SU-DHL-6 (cell line): ENCODE results near the gene NAA80.

ENCODE experiments used
- H2AFZ ChIP-seq: fragments of 200-600 bp; sonication (generic); 2 replicates; pipeline ENCODE4 v1.6.1; 2014; ENCODE audit warnings: low read depth, mild to moderate bottlenecking, moderate library complexity, mixed read lengths, antibody characterized with exemption, low read length; ENCODE audit not compliant: severe bottlenecking
- H3F3A ChIP-seq: fragments of 200-600 bp; shearing (Covaris generic); 2 replicates; pipeline ENCODE4 v1.6.0; 2016; ENCODE audit warnings: antibody characterized with exemption, mild to moderate bottlenecking; ENCODE audit not compliant: insufficient read depth
- H3K27ac ChIP-seq: fragments of 200-600 bp; sonication (generic); 2 replicates; pipeline ENCODE4 v1.5.1; 2016; ENCODE audit warnings: low read depth, mild to moderate bottlenecking, low read length, moderate library complexity, mixed read lengths
- H3K27me3 ChIP-seq: fragments of 200-600 bp; sonication (generic), shearing (Covaris generic); 2 replicates; pipeline ENCODE4 v1.6.0; 2014; ENCODE audit warnings: mild to moderate bottlenecking, low read length
- H3K36me3 ChIP-seq: fragments of 200-600 bp; sonication (generic); 2 replicates; pipeline ENCODE4 v1.6.1; 2014; ENCODE audit warnings: mild to moderate bottlenecking, low read length, mixed read lengths
- H3K4me2 ChIP-seq: fragments of 300-600, 200-600 bp; shearing (Covaris generic), sonication (generic); 2 replicates; pipeline ENCODE4 v1.6.0; 2014; ENCODE audit warnings: low read length, low read depth, mild to moderate bottlenecking; ENCODE audit not compliant: poor library complexity, severe bottlenecking
- H3K4me3 ChIP-seq: fragments of 200-600 bp; sonication (generic); 2 replicates; pipeline ENCODE4 v1.5.1; 2014; ENCODE audit warnings: antibody characterized with exemption, low read length, mild to moderate bottlenecking, mixed read lengths; ENCODE audit not compliant: insufficient read depth, poor library complexity, severe bottlenecking
- H3K79me2 ChIP-seq: fragments of 200-600 bp; sonication (generic); 2 replicates; pipeline ENCODE4 v1.6.1; 2014; ENCODE audit warnings: mild to moderate bottlenecking, low read length, moderate library complexity; ENCODE audit not compliant: insufficient read depth
- H3K9ac ChIP-seq: fragments of 200-600 bp; sonication (generic); 2 replicates; pipeline ENCODE4 v1.7.0; 2014; ENCODE audit warnings: mild to moderate bottlenecking, low read length
- H3K9me2 ChIP-seq: fragments of 200-600 bp; sonication (generic); replicated peaks from 2 replicates; pipeline ENCODE4 v1.6.1; 2014; ENCODE audit warnings: low read length; ENCODE audit not compliant: insufficient read depth
- H3K9me3 ChIP-seq: fragments of 200-600 bp; sonication (generic); 2 replicates; pipeline ENCODE4 v1.6.1; 2014; ENCODE audit warnings: low read length, mixed read lengths; ENCODE audit not compliant: insufficient read depth
- H4K20me1 ChIP-seq: fragments of 200-600 bp; sonication (generic); 2 replicates; pipeline ENCODE4 v1.6.1; 2014; ENCODE audit warnings: low read depth, mild to moderate bottlenecking, antibody characterized with exemption, low read length, moderate library complexity, mixed read lengths
- CTCF ChIP-seq: fragments of 200-600 bp; sonication (generic); IDR thresholded peaks from one replicate; pipeline ENCODE4 v1.5.1; 2017; ENCODE audit warnings: antibody characterized with exemption, mild to moderate bottlenecking, low read length, moderate library complexity; ENCODE audit not compliant: insufficient read depth, poor library complexity, severe bottlenecking
- EZH2phosphoT487 ChIP-seq: fragments of 200-600 bp; sonication (generic), shearing (Covaris generic); conservative IDR thresholded peaks from 2 replicates; pipeline ENCODE4 v1.6.1; 2018; ENCODE audit warnings: mild to moderate bottlenecking, antibody characterized with exemption, low read length, moderate library complexity, mixed read lengths

NAA80 gene

GRCh38 chr3:50290161-50290641 is 9.0 kb downstream of the NAA80 start:
- no peaks in the 10 kb centered on the region for H3K27me3 ChIP-seq
- H3K9ac ChIP-seq, result no peak overlapping the region
- H3F3A ChIP-seq, result no peaks in the 10 kb centered on the region
- no peak overlapping the region for H3K4me3 ChIP-seq
- TF ChIP-seq EZH2phosphoT487 (no peak), CTCF (no peak)
- H3K79me2 ChIP-seq, result peaks cover 22% of the 10 kb centered on the region
- no peaks in the 10 kb centered on the region; the same call in 1 of the 2 replicates for H3K36me3 ChIP-seq
- H4K20me1 ChIP-seq, result no peaks in the 10 kb centered on the region
- no peak overlapping the region for H2AFZ ChIP-seq
- no peak overlapping the region for H3K27ac ChIP-seq
- no peak overlapping the region for H3K4me2 ChIP-seq
- H3K9me3 ChIP-seq, result no peaks in the 10 kb centered on the region
- no peaks in the 10 kb centered on the region for H3K9me2 ChIP-seq

- Histone ChIP-seq H3K27ac (no peak overlapping the region), H3K36me3 (no peaks in the 10 kb centered on the region; the same call in 1 of the 2 replicates), H3K79me2 (peaks cover 22% of the 10 kb centered on the region), H3K9ac (no peak overlapping the region), H2AFZ (no peak overlapping the region), H3K9me2 (no peaks in the 10 kb centered on the region), H3F3A (no peaks in the 10 kb centered on the region), H4K20me1 (no peaks in the 10 kb centered on the region), H3K4me3 (no peak overlapping the region), H3K4me2 (no peak overlapping the region), H3K9me3 (no peaks in the 10 kb centered on the region), H3K27me3 (no peaks in the 10 kb centered on the region)
- TF ChIP-seq EZH2phosphoT487 (no peak), CTCF (no peak)
These were observed 10.1 kb downstream of the NAA80 start for GRCh38 chr3:50289130-50289529.

GRCh38 chr3:50288387-50289007 is 10.7 kb downstream of the NAA80 start:
- TF ChIP-seq EZH2phosphoT487 (no peak), CTCF (no peak)
- Histone ChIP-seq H3K9me2 (no peaks in the 10 kb centered on the region), H3K9me3 (no peaks in the 10 kb centered on the region), H3K27ac (no peak overlapping the region), H3K9ac (no peak overlapping the region), H3F3A (no peaks in the 10 kb centered on the region), H3K36me3 (no peaks in the 10 kb centered on the region; the same call in 1 of the 2 replicates), H3K4me3 (no peak overlapping the region), H3K4me2 (no peak overlapping the region), H4K20me1 (no peaks in the 10 kb centered on the region), H2AFZ (no peak overlapping the region), H3K79me2 (peaks cover 22% of the 10 kb centered on the region), H3K27me3 (no peaks in the 10 kb centered on the region)
